ENCODE results near the gene STX19.

The STX19 gene

GRCh38 chr3:94011233-94011711 lies 17.1 kb downstream of the STX19 start:
- no peak for TF ChIP-seq POLR2A (IDR thresholded peaks at IDR 0.05; ENCODE audit: low read depth, low read length)
- FAIRE-seq, result no peak
- DNase-seq (ENCODE audit: insufficient read length, low spot score), result no peak

- FAIRE-seq, result no peak
- DNase-seq (ENCODE audit: insufficient read length, low spot score), result no peak
- TF ChIP-seq POLR2A (IDR thresholded peaks at IDR 0.05; ENCODE audit: low read depth, low read length), result no peak
Observed at GRCh38 chr3:94009608-94010007, 18.8 kb downstream of the STX19 start.

- FAIRE-seq (no peak), DNase-seq (ENCODE audit: insufficient read length, low spot score) (no peak)
- TF ChIP-seq POLR2A (IDR thresholded peaks at IDR 0.05; ENCODE audit: low read depth, low read length), result no peak
Observed at GRCh38 chr3:94008253-94008652, 20.1 kb downstream of the STX19 start.

- peak; percentile 96 for FAIRE-seq
- peak; percentile 3 for DNase-seq (ENCODE audit: insufficient read length, low spot score)
Observed at GRCh38 chr3:94004301-94004910, 24.0 kb downstream of the STX19 start.

GRCh38 chr3:94001827-94002495 lies 26.4 kb downstream of the STX19 start:
- TF ChIP-seq POLR2A (IDR thresholded peaks at IDR 0.05; ENCODE audit: low read depth, low read length), result no peak
- no peak for DNase-seq (ENCODE audit: insufficient read length, low spot score)
- FAIRE-seq, result no peak

More at GRCh38 chr3:94004301-94004910, 24.0 kb downstream of the STX19 start:
- TF ChIP-seq POLR2A (IDR thresholded peaks at IDR 0.05; ENCODE audit: low read depth, low read length), result no peak

- FAIRE-seq, result no peak
- no peak for DNase-seq (ENCODE audit: insufficient read length, low spot score)
- no peak for TF ChIP-seq POLR2A (IDR thresholded peaks at IDR 0.05; ENCODE audit: low read depth, low read length)
Observed at GRCh38 chr3:94001191-94001590, 27.2 kb downstream of the STX19 start.

GRCh38 chr3:93994056-93994455 lies 34.3 kb downstream of the STX19 start:
- no peak for TF ChIP-seq POLR2A (IDR thresholded peaks at IDR 0.05; ENCODE audit: low read depth, low read length)
- DNase-seq (ENCODE audit: insufficient read length, low spot score), result no peak
- FAIRE-seq, result peak; percentile 77

GRCh38 chr3:93992207-93992606 lies 36.2 kb downstream of the STX19 start:
- FAIRE-seq (no peak), DNase-seq (ENCODE audit: insufficient read length, low spot score) (no peak)
- TF ChIP-seq POLR2A (IDR thresholded peaks at IDR 0.05; ENCODE audit: low read depth, low read length), result no peak

- no peak for DNase-seq (ENCODE audit: insufficient read length, low spot score)
- no peak for TF ChIP-seq POLR2A (IDR thresholded peaks at IDR 0.05; ENCODE audit: low read depth, low read length)
- no peak for FAIRE-seq
Observed at GRCh38 chr3:93991631-93992030, 36.8 kb downstream of the STX19 start.

- no peak for TF ChIP-seq POLR2A (IDR thresholded peaks at IDR 0.05; ENCODE audit: low read depth, low read length)
- FAIRE-seq, result no peak
- DNase-seq (ENCODE audit: insufficient read length, low spot score), result no peak
Observed at GRCh38 chr3:93989241-93989640, 39.2 kb downstream of the STX19 start.

- FAIRE-seq (no peak), DNase-seq (ENCODE audit: insufficient read length, low spot score) (no peak)
- no peak for TF ChIP-seq POLR2A (IDR thresholded peaks at IDR 0.05; ENCODE audit: low read depth, low read length)
Observed at GRCh38 chr3:93988764-93989163, 39.6 kb downstream of the STX19 start.

- DNase-seq (ENCODE audit: insufficient read length, low spot score), result no peak
- no peak for TF ChIP-seq POLR2A (IDR thresholded peaks at IDR 0.05; ENCODE audit: low read depth, low read length)
- peak; percentile 61 for FAIRE-seq
Observed at GRCh38 chr3:93988283-93988682, 40.1 kb downstream of the STX19 start.

- DNase-seq (ENCODE audit: insufficient read length, low spot score) (no peak), FAIRE-seq (no peak)
- no peak for TF ChIP-seq POLR2A (IDR thresholded peaks at IDR 0.05; ENCODE audit: low read depth, low read length)
Observed at GRCh38 chr3:93984618-93985017, 43.8 kb downstream of the STX19 start.

GRCh38 chr3:93983408-93983807 lies 45.0 kb downstream of the STX19 start:
- FAIRE-seq, result no peak
- no peak for TF ChIP-seq POLR2A (IDR thresholded peaks at IDR 0.05; ENCODE audit: low read depth, low read length)

GRCh38 chr3:93981649-93982048 lies 46.7 kb downstream of the STX19 start:
- no peak for DNase-seq (ENCODE audit: insufficient read length, low spot score)
- FAIRE-seq, result no peak
- TF ChIP-seq POLR2A (IDR thresholded peaks at IDR 0.05; ENCODE audit: low read depth, low read length), result no peak

More at GRCh38 chr3:93983408-93983807, 45.0 kb downstream of the STX19 start:
- DNase-seq (ENCODE audit: insufficient read length, low spot score), result no peak

Data from H54 (cell line).